DMS114 treated with DMSO at 0.1 percent for 48 hours (cell line): ENCODE measurements around the gene ACTRT2.

ENCODE experiments used
- DNase-seq: peaks from one replicate; lab custom pipeline; 2025; ENCODE audit not compliant: unreplicated experiment; lab: John Stamatoyannopoulos, UW

ACTRT2 gene

GRCh38 chr1:3031401-3032221 is 10.3 kb downstream of the ACTRT2 start:
- no peak for DNase-seq

- no peak for DNase-seq
Observed at GRCh38 chr1:3032371-3033039, 11.2 kb downstream of the ACTRT2 start.

GRCh38 chr1:3033040-3033789 is 11.9 kb downstream of the ACTRT2 start:
- DNase-seq = no peak

- no peak for DNase-seq
Observed at GRCh38 chr1:3033790-3034090, 12.5 kb downstream of the ACTRT2 start.

GRCh38 chr1:3034162-3034561 is 12.9 kb downstream of the ACTRT2 start:
- no peak for DNase-seq

GRCh38 chr1:3034728-3035562 is 13.7 kb downstream of the ACTRT2 start:
- no peak for DNase-seq

GRCh38 chr1:3035563-3036446 is 14.5 kb downstream of the ACTRT2 start:
- DNase-seq = no peak

GRCh38 chr1:3036447-3037280 is 15.4 kb downstream of the ACTRT2 start:
- no peak for DNase-seq

- DNase-seq = no peak
Observed at GRCh38 chr1:3037281-3038040, 16.2 kb downstream of the ACTRT2 start.

GRCh38 chr1:3038113-3038551 is 16.9 kb downstream of the ACTRT2 start:
- no peak for DNase-seq

- no peak for DNase-seq
Observed at GRCh38 chr1:3038571-3039181, 17.4 kb downstream of the ACTRT2 start.

- DNase-seq = no peak
Observed at GRCh38 chr1:3040004-3040403, 18.7 kb downstream of the ACTRT2 start.

GRCh38 chr1:3042481-3042880 is 21.2 kb downstream of the ACTRT2 start:
- no peak for DNase-seq

GRCh38 chr1:3049164-3049563 is 27.9 kb downstream of the ACTRT2 start:
- DNase-seq = no peak

- DNase-seq = no peak
Observed at GRCh38 chr1:3049905-3050304, 28.6 kb downstream of the ACTRT2 start.

GRCh38 chr1:3050603-3051002 is 29.3 kb downstream of the ACTRT2 start:
- no peak for DNase-seq

GRCh38 chr1:3051270-3052268 is 30.3 kb downstream of the ACTRT2 start:
- no peak for DNase-seq
